Renal cortex interstitium (tissue), 11 donors: Measurements from ENCODE around the gene KIAA2012. TPM values are rescaled to one million over a fixed set of nuclear protein-coding genes. Genes with fewer than 3 reads are reported as not detected.
"Not testable (repeated sequence)": the region's sequence is repeated elsewhere in the genome, so short reads cannot be mapped to it uniquely, and the experiment has no call there.

Experiments
- DNase-seq, 11 donors: peaks; one replicate each; pipeline ENCODE4 v3.0.0-alpha.2; 2013; ENCODE audit warnings: low read depth in 9 of 11, low spot score in 4 of 11; ENCODE audit errors: extremely low read depth in 1 of 11
- polyA plus RNA-seq, 3 donors: library from polyadenylated mRNA; unstranded; fragments of 120-200 nt; gene quantifications; one replicate each; pipeline ENCODE4 v1.2.1, GENCODE V29; 2013; ENCODE audit not compliant: insufficient read length in 3 of 3

KIAA2012 gene
- polyA plus RNA-seq, 3 donors = 0.06 to 0.11 (median 0.10) TPM

DNA sequence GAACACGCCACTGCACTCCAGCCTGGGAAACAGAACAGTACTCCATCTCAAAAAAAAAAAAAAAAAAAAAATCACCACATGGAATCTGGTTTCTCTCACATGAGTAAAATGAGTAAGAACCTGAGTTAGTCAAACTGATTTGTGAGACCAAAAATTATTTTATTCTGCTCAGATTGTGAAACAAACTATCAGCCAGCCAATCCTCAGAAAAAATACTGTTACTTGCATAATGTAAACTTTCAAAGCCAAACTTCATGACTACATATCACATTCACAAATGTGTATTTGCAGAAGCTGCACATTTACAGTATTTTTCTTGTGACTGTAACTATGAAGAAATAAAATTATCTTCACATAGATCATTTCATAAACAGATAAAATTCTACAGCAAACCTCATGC, 142.1 kb downstream of the KIAA2012 start:
- no peak for DNase-seq

DNA sequence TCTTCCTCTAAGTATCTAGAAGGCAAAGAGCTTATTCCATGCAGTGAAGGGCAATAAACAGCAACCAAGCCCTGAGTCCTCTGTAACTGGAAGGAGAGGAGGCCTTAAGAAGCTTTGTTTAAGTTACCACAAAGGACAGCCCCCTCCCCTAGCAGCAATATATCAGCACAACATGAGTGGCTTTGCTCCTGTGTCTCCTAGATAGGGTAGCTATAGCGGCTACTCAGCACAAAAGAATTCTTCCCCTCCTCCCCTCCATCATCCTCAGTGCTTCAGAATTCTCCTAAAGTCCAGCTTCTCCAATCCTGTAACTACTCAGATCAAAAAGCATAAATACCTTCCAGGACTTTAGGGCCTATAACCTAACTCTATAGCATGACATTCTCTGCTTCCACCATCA, 148.8 kb downstream of the KIAA2012 start:
- no peak for DNase-seq

DNA sequence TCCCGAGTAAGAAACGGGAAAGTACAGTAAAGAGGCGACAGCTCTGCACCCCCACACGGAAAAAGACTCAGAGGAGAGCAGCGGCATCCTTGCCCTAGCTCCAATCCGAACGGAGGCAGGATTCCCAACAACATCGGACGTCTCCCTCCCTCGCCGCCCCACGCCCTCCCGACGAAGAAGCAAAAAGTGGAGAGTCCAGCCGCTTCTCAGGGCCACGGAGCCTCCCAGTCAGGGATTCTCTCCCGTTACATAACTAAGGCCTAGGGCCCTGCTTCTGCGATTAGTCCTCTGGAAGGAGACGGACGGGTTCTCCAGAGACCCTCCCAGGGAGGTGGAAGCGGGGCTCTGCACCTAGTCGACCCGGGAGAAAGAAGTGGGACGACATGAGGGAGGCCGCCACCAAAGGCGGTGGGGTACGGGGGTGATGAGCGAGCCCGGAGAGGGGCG, 164.8 kb downstream of the KIAA2012 start:
- peak in 10 of 11 donors; percentile 23 to 51 (median 38) for DNase-seq

DNA sequence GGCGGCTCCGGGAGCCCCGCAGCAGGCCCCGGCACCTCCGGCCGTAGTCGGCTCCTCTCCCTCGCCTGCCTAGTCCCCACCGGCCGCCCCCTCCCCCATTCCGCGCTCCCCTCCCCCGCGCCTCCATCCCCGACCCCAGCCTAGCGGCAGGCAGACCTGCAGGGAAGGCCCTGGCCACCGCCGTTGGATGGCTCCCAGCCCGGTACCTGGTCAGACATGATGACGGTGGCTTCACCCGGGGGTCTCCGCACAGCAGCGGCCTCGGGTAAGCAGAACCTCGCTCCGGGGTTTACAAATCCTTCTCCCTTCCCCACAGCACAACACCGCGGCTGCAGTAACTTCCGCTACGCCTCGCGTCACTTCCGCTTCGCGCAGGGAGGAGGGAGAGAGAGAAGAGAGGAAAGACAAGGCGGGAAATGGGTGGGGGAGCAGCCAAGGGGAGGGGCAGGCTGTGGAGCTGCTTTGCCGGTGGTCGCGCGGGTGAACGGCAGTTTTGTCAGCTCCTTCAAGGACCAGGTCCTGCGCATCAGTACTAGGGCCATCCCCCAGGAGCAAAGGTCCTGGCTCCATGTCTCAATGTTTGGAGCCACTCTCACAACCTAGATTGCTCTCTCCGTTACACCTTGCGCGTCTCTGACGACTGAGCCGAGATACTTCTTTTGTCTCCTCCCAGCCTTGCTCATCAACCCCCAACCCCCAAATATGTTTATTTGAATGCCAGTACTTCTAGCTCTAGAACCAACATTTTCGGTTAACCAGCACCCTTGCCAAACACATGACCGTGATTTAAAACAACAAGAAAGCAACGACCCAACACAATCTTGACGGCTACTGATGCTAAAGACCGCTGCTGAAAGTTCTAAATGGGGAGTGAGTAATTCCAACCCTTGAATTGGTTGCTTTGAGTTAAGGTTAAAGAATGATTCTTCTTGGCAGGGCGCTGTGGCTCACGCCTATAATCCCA, 165.5 kb downstream of the KIAA2012 start, which contains the start of gene SUMO1:
TSS of gene SUMO1 (minus strand) at position 364 of the 964 bp plus-strand sequence. CDS start at position 218, 146 bp downstream.
- peak; percentile 89 to 97 (median 94) for DNase-seq

DNA sequence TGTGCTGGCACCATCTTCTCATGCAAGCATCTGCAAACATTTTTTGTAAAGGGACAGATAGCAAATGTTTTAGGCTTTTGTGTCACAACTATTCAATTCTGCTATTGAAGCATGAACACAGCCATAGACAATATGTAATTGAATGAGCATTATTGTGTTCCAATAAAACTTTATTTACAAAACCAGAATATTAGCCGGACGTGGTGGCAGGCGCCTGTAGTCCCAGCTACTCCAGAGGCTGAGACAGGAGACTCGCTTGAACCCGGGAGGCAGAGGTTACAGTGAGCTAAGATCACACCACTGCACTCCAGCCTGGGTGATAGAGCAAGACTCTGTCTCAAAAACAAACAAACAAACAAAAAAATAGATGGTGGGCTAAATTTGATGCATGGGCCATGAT, 174.7 kb downstream of the KIAA2012 start:
- not testable (repeated sequence) for DNase-seq

DNA sequence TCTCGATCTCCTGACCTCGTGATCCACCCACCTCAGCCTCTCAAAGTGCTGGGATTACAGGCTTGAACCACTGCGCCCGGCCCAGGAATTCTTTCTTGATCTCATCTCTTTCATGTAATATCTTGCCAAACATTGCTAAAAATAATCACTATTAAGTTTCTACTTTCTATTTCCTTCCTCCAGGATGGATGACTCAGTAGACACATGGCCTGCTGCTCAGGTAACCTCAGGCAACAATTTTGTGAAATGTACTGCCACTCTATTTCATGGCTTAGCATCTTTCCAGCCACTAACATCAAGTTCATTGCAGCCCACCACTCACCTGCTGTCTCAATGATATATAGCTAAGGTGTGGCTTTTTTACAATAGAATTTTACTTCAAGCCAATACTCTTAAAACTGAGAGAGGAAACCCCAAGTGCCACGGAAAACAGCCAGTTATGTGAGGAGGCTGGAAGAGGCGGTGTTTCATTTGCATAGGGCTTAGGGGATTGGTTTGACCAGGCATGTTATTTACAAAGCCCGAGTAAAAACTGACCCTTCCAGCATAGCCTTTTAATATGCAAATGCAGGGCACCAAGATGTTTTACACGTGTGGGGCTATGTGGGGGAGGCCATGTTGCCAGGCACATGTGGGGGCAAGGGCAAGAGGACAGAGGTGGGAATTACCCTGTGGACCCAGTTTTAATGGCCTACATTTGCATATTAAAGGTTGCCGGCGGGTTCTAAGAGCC, 176.6 kb downstream of the KIAA2012 start:
- DNase-seq = no peak

DNA sequence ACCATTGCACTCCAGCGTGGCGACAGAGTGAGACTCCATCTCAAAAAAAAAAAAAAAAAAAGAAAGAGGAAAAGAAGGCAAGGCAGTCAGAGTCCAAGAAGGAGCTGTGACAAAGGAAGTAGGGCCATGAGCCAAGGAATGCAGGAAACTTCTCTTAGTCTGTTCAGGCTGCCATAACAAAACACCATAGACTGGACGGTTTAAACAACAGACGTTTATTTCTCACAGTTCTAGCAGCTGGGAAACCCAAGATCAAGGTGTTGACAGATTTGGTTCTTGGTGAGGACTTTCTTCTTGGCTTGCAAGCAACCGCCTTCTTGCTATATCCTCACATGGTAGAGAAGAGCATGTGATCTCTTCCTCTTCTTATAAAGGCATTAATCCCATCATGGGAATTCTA, 178.4 kb downstream of the KIAA2012 start:
- no peak for DNase-seq

Other genes starting within 250 kb of the KIAA2012 start
- gene FZD7, start 39.4 kb upstream of the KIAA2012 start, polyA plus RNA-seq = 10 to 100 TPM; 57.5 to 76.9 (median 71.4) TPM
- 100 to 1,000 TPM; 175 to 230 (median 190) TPM for gene SUMO1, start 165.3 kb downstream of the KIAA2012 start, polyA plus RNA-seq
- 100 to 1,000 TPM in 2 of 3 donors, 10 to 100 TPM in 1; 94.0 to 132 (median 121) TPM for gene NOP58, start 192.5 kb downstream of the KIAA2012 start, polyA plus RNA-seq